CD4-positive, alpha-beta memory T cell (primary cell): Measurements from ENCODE around the gene DENND1C. TPM values are rescaled to one million over a fixed set of nuclear protein-coding genes. Genes with fewer than 3 reads are reported as not detected.

Source experiments
- CTCF ChIA-PET: fragments of 350-600 bp; sonication (Branson Sonifier 250); formaldehyde crosslinking; loops from one replicate; lab custom pipeline; 2021; ENCODE audit warnings: inconsistent platforms; ENCODE audit not compliant: partially characterized antibody; lab: Charles Lee
- POLR2A ChIA-PET: fragments of 350-600 bp; sonication (Branson Sonifier 250); formaldehyde crosslinking; loops from one replicate; lab custom pipeline; 2021; ENCODE audit not compliant: partially characterized antibody; lab: Charles Lee
- DNase-seq, 5 donors: peaks; one replicate each; pipeline versions ENCODE4 v3.0.0 to v3.0.0-alpha.2; 2020 to 2022; ENCODE audit warnings: mixed read lengths in 1 of 5
- H3K27ac ChIP-seq: one replicate; pipeline ENCODE4 v1.7.0; 2013; ENCODE audit warnings: low read depth, low read length
- H3K27me3 ChIP-seq: 2 replicates; pipeline ENCODE4 v1.7.0; 2013; ENCODE audit warnings: mild to moderate bottlenecking, low read length, moderate library complexity; ENCODE audit not compliant: insufficient read depth
- H3K36me3 ChIP-seq: 2 replicates; pipeline ENCODE4 v1.7.0; 2013; ENCODE audit warnings: mild to moderate bottlenecking, low read length, moderate library complexity; ENCODE audit not compliant: insufficient read depth
- H3K4me1 ChIP-seq: 2 replicates; pipeline ENCODE4 v1.7.0; 2013; ENCODE audit warnings: mild to moderate bottlenecking, low read length, moderate library complexity; ENCODE audit not compliant: insufficient read depth
- H3K4me3 ChIP-seq, 2 donors: one replicate each; pipeline ENCODE4 v1.7.0; 2013; ENCODE audit warnings: low read length in 2 of 2, mild to moderate bottlenecking in 1 of 2
- H3K9me3 ChIP-seq, 2 donors: one replicate each; pipeline ENCODE4 v1.7.0; 2013; ENCODE audit warnings: low read length in 2 of 2, control low read depth in 1 of 2; ENCODE audit not compliant: control insufficient read depth in 1 of 2
- H3K27ac Mint-ChIP-seq, 7 donors: one replicate each; pipeline ENCODE4 v1.8.0; 2020 to 2021; ENCODE audit warnings: mixed read lengths in 7 of 7, mild to moderate bottlenecking in 6 of 7, inconsistent platforms in 3 of 7, moderate library complexity in 3 of 7
- H3K27me3 Mint-ChIP-seq, 2 donors: one replicate each; pipeline ENCODE4 v1.8.0; 2020 to 2021; ENCODE audit warnings: mixed read lengths in 2 of 2
- H3K36me3 Mint-ChIP-seq, 2 donors: one replicate each; pipeline ENCODE4 v1.8.0; 2020 to 2021; ENCODE audit warnings: mixed read lengths in 2 of 2, inconsistent platforms in 1 of 2, mild to moderate bottlenecking in 1 of 2
- H3K4me1 Mint-ChIP-seq, 4 donors: one replicate each; pipeline ENCODE4 v1.8.0; 2020 to 2021; ENCODE audit warnings: mixed read lengths in 4 of 4, mild to moderate bottlenecking in 1 of 4
- H3K4me3 Mint-ChIP-seq, 8 donors: one replicate each; pipeline ENCODE4 v1.8.0; 2020 to 2021; ENCODE audit warnings: mixed read lengths in 8 of 8, mild to moderate bottlenecking in 7 of 8, moderate library complexity in 6 of 8, inconsistent platforms in 3 of 8
- H3K9me3 Mint-ChIP-seq, 8 donors: one replicate each; pipeline ENCODE4 v1.8.0; 2020 to 2021; ENCODE audit warnings: mixed read lengths in 8 of 8, mild to moderate bottlenecking in 5 of 8, inconsistent platforms in 3 of 8, moderate library complexity in 1 of 8
- intact Hi-C: fragments of 100-400 bp; cut with micrococcal nuclease; formaldehyde crosslinking; loops from one replicate; pipeline ENCODE4 v1.15.1; 2023
- polyA plus RNA-seq, 2 donors: library from polyadenylated mRNA; unstranded; fragments of 300-500 nt; fragmentation: Illumina TruSeq; gene quantifications; one replicate each; pipeline ENCODE4 v1.2.3, GENCODE V29; 2021
- total RNA-seq, 2 experiments: library from RNA; stranded (reverse); gene quantifications; one replicate each; pipeline ENCODE4 v1.2.3, GENCODE V29; 2021

Gene DENND1C
- total and polyA plus RNA-seq, 4 experiments from 2014 or later = 39.6 to 113 (median 91.6) TPM

DNA sequence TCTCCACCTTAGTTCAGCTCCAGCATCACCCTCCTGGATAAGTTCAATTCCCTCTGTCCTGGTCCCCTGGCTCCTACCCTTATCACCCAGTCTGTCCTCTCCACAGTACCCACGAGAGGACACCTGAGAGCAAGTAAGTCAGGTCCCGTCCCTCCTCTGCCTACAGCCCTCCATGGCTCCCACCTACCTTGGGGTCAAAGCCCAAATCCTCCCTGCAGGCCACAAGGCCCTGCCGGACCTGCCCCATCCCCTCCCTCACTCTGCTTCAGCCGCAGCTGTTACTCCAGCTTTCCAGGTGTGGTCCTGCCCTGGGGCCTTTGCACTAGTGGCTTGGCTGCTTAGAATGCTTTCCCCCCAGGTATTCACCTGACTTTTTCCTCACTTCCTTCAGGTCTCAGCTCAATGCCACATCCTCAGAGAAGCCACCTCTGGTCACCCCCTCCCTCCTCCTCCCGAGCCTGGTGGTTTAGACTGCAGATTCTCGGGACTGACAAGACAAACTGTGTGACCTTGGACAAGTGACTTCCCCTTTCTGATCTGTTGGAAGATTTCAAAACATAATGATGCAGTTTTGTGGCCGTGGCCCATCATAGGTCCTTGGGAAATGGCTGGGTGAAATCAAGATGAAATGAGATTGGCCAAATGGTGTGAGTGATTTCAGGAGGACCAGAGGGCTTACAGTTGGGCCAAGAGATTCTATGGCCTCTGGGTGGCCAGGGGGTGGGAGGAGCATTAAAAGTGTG lies 16.9 kb upstream of the DENND1C start:
- CTCF ChIA-PET = interaction anchor here (0.6 to 2.3 kb wide), 2 partner anchors 16 to 238 kb away, joined by 3 to 6 read pairs; partner anchors contain the start of gene DENND1C
- no peak overlapping the region for H3K27ac Mint-ChIP-seq
- H3K27me3 Mint-ChIP-seq = peaks cover 2 to 8% of the 10 kb centered on the region in 2 donors
- no peaks in the 10 kb centered on the region for H3K36me3 Mint-ChIP-seq
- H3K9me3 Mint-ChIP-seq = no peaks in the 10 kb centered on the region
- intact Hi-C loops = no loop called here
- no peaks in the 10 kb centered on the region for H3K9me3 ChIP-seq
- H3K27ac ChIP-seq = no peak overlapping the region
- peak overlapping the region in 1 of 8 donors; percentile 45 for H3K4me3 Mint-ChIP-seq
- no peak for DNase-seq
- H3K36me3 ChIP-seq = no peaks in the 10 kb centered on the region
- peaks cover 7% of the 10 kb centered on the region for H3K27me3 ChIP-seq
- peaks cover 12% of the 10 kb centered on the region for H3K4me1 ChIP-seq
- POLR2A ChIA-PET = no interaction called here
- no peak overlapping the region for H3K4me3 ChIP-seq
- H3K4me1 Mint-ChIP-seq = peaks cover 8 to 13% (median 9%) of the 10 kb centered on the region in 4 donors

- Histone ChIP-seq H3K9me3 (no peaks in the 10 kb centered on the region), H3K4me1 (no peaks in the 10 kb centered on the region), H3K36me3 (no peaks in the 10 kb centered on the region), H3K4me3 (no peak overlapping the region), H3K27me3 (no peaks in the 10 kb centered on the region), H3K27ac (no peak overlapping the region)
- H3K27ac Mint-ChIP-seq = no peak overlapping the region
- no peak overlapping the region for H3K4me3 Mint-ChIP-seq
- no peak for DNase-seq
- intact Hi-C loops = no loop called here
- peaks cover 0 to 3% of the 10 kb centered on the region in 2 donors for H3K36me3 Mint-ChIP-seq
- peaks cover 1 to 7% (median 5%) of the 10 kb centered on the region in 4 donors for H3K4me1 Mint-ChIP-seq
- peaks cover 0 to 9% (median 3%) of the 10 kb centered on the region in 8 donors for H3K9me3 Mint-ChIP-seq
- POLR2A ChIA-PET = interaction anchor here (0.6 kb wide), 1 partner anchor 15 kb away, joined by 3 read pairs; the partner anchor contains the start of gene DENND1C
- H3K27me3 Mint-ChIP-seq = peaks cover 0 to 4% of the 10 kb centered on the region in 2 donors
- CTCF ChIA-PET = no interaction called here
Observed at GRCh38 chr19:6495947-6496346, 14.4 kb upstream of the DENND1C start.

- peak overlapping the region in 1 of 7 donors; percentile 86 for H3K27ac Mint-ChIP-seq
- no peaks in the 10 kb centered on the region for H3K9me3 ChIP-seq
- DNase-seq = no peak
- peaks cover 9 to 16% (median 13%) of the 10 kb centered on the region in 4 donors for H3K4me1 Mint-ChIP-seq
- intact Hi-C loops = no loop called here
- ChIA-PET CTCF (no interaction called here), POLR2A (no interaction called here)
- no peaks in the 10 kb centered on the region for H3K27me3 ChIP-seq
- H3K4me3 Mint-ChIP-seq = no peak overlapping the region
- no peak overlapping the region for H3K4me3 ChIP-seq
- no peak overlapping the region for H3K27ac ChIP-seq
- peaks cover 0 to 9% (median 3%) of the 10 kb centered on the region in 8 donors for H3K9me3 Mint-ChIP-seq
- H3K36me3 ChIP-seq = no peaks in the 10 kb centered on the region
- H3K36me3 Mint-ChIP-seq = peaks cover 0 to 3% of the 10 kb centered on the region in 2 donors
- peaks cover 7% of the 10 kb centered on the region for H3K4me1 ChIP-seq
- peaks cover 0 to 4% of the 10 kb centered on the region in 2 donors for H3K27me3 Mint-ChIP-seq
Observed at GRCh38 chr19:6494438-6495036, 12.9 kb upstream of the DENND1C start.

GRCh38 chr19:6491802-6492592 lies 10.4 kb upstream of the DENND1C start:
- Mint-ChIP-seq H3K27ac (peak overlapping the region in 1 of 7 donors; percentile 48), H3K36me3 (peaks cover 0 to 3% of the 10 kb centered on the region in 2 donors), H3K27me3 (no peaks in the 10 kb centered on the region), H3K4me3 (no peak overlapping the region), H3K9me3 (peaks cover 0 to 9% (median 3%) of the 10 kb centered on the region in 8 donors), H3K4me1 (peaks cover 10 to 21% (median 12%) of the 10 kb centered on the region in 4 donors)
- intact Hi-C loops = no loop called here
- no peaks in the 10 kb centered on the region for H3K9me3 ChIP-seq
- peaks cover 13% of the 10 kb centered on the region for H3K4me1 ChIP-seq
- H3K27ac ChIP-seq = no peak overlapping the region
- no peak overlapping the region for H3K4me3 ChIP-seq
- CTCF ChIA-PET = interaction anchor here (1.3 kb wide), 1 partner anchor 11 kb away, joined by 3 read pairs; no protein-coding TSS in a partner anchor
- H3K27me3 ChIP-seq = no peaks in the 10 kb centered on the region
- H3K36me3 ChIP-seq = no peaks in the 10 kb centered on the region
- DNase-seq = no peak
- POLR2A ChIA-PET = interaction anchor here (2.1 kb wide), 1 partner anchor 10 kb away, joined by 9 read pairs; the partner anchor contains the start of gene DENND1C

- no peak for DNase-seq
- Histone ChIP-seq H3K27ac (peak overlapping the region; percentile 41), H3K27me3 (no peaks in the 10 kb centered on the region), H3K36me3 (no peaks in the 10 kb centered on the region), H3K9me3 (no peaks in the 10 kb centered on the region), H3K4me3 (peak overlapping the region in 1 of 2 donors; percentile 43), H3K4me1 (peaks cover 13% of the 10 kb centered on the region)
- peak overlapping the region; percentile 77 to 88 (median 82) for H3K4me3 Mint-ChIP-seq
- H3K27ac Mint-ChIP-seq = peak overlapping the region; percentile 39 to 91 (median 75)
- H3K4me1 Mint-ChIP-seq = peaks cover 10 to 21% (median 12%) of the 10 kb centered on the region in 4 donors
- H3K27me3 Mint-ChIP-seq = no peaks in the 10 kb centered on the region
- intact Hi-C loops = no loop called here
- CTCF ChIA-PET = interaction anchor here (1.5 kb wide), 1 partner anchor 27 kb away, joined by 4 read pairs; no protein-coding TSS in a partner anchor
- peaks cover 0 to 9% (median 3%) of the 10 kb centered on the region in 8 donors for H3K9me3 Mint-ChIP-seq
- POLR2A ChIA-PET = interaction anchor here (0.8 to 1.5 kb wide), 2 partner anchors 9 to 118 kb away, joined by 3 to 11 read pairs; partner anchors contain the start of gene DENND1C
- H3K36me3 Mint-ChIP-seq = peaks cover 0 to 3% of the 10 kb centered on the region in 2 donors
Observed at GRCh38 chr19:6490134-6490533, 8.5 kb upstream of the DENND1C start.

DNA sequence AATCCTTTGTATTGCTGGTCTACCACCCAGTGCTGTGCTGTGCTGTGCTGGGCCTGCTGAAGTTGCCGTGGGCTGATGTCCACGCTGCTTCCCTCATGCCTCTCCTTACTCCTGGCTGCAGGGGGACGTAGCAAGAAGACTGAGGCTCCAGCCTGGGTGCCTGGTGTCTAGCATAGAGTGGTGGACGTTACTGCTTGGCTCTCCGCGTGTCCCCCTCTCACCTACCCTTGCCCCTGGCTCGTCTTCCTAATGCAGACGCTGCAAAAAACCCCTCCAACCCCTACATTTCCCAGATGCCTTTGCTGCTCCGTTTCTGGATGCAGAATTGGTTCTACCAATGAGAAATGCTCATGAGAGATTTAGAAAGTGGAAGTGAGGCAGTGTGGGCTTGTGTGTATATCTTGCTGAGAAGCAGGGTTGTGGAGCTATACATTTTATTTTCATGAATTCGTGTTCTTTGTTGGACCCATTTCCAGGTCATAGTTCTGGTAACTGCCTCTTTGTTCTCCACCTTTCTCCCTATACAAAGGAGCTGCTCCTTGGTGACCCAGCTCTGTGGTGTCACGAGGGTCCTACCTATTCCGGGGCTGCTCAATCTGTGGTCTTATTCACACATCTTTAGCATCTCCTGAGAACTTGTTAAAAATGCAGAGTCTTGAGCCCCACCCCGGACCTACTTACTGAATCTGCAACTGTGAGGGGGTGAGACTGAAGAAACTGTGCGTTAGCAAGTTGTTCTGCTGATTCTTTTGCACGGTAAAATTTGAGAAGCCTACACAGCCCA lies 7.9 kb upstream of the DENND1C start:
- Mint-ChIP-seq H3K27me3 (no peaks in the 10 kb centered on the region), H3K9me3 (peaks cover 0 to 9% (median 3%) of the 10 kb centered on the region in 8 donors), H3K4me1 (peaks cover 10 to 21% (median 12%) of the 10 kb centered on the region in 4 donors), H3K36me3 (peaks cover 0 to 3% of the 10 kb centered on the region in 2 donors), H3K4me3 (peak overlapping the region; percentile 77 to 88 (median 82)), H3K27ac (peak overlapping the region; percentile 39 to 80 (median 74))
- ChIA-PET POLR2A (interaction anchor here (1.5 kb wide), 1 partner anchor 8 kb away, joined by 11 read pairs; the partner anchor contains the start of gene DENND1C), CTCF (no interaction called here)
- Histone ChIP-seq H3K4me1 (peaks cover 13% of the 10 kb centered on the region), H3K27ac (peak overlapping the region; percentile 41), H3K9me3 (no peaks in the 10 kb centered on the region), H3K27me3 (no peaks in the 10 kb centered on the region), H3K36me3 (no peaks in the 10 kb centered on the region), H3K4me3 (peak overlapping the region; percentile 34 to 43)
- DNase-seq = peak in 1 of 5 donors; percentile 10
- intact Hi-C loops = no loop called here
